Large intestine (tissue), 3 donors: Measurements from ENCODE around the gene FGGY. TPM values are rescaled to one million over a fixed set of nuclear protein-coding genes. Genes with fewer than 3 reads are reported as not detected.

Experiments used
- DNase-seq, 2 donors: peaks; one replicate each; pipeline versions ENCODE4 v3.0.0 to v3.0.0-alpha.2; 2013
- H3K27ac ChIP-seq: one replicate; pipeline ENCODE4 v1.5.1; 2013; ENCODE audit warnings: low read length
- H3K27me3 ChIP-seq: 2 replicates; pipeline ENCODE4 v1.6.1; 2013; ENCODE audit warnings: low read length; ENCODE audit not compliant: control insufficient read depth, insufficient read depth
- H3K36me3 ChIP-seq: 2 replicates; pipeline ENCODE4 v1.6.1; 2013; ENCODE audit warnings: low read length; ENCODE audit not compliant: control insufficient read depth, insufficient read depth
- H3K4me1 ChIP-seq: one replicate; pipeline ENCODE4 v1.6.1; 2013; ENCODE audit warnings: low read length; ENCODE audit not compliant: control insufficient read depth, insufficient read depth
- H3K4me3 ChIP-seq: one replicate; pipeline ENCODE4 v1.5.1; 2013; ENCODE audit warnings: low read length
- H3K9me3 ChIP-seq: one replicate; pipeline ENCODE4 v1.6.1; 2013; ENCODE audit warnings: mild to moderate bottlenecking, low read depth, low read length, moderate library complexity; ENCODE audit not compliant: control insufficient read depth
- WGBS: methylation state at CpG from one replicate; pipeline ENCODE4 v1.1.5; 2013; ENCODE audit warnings: low lambda C conversion rate; ENCODE audit not compliant: insufficient coverage; 5-methylcytosine and 5-hydroxymethylcytosine counted together
- polyA plus RNA-seq: library from polyadenylated mRNA; unstranded; fragments of 120-200 nt; gene quantifications from one replicate; pipeline ENCODE4 v1.2.1, GENCODE V29; 2013

The FGGY gene
- polyA plus RNA-seq, 1 donor = 17.5 TPM

DNA sequence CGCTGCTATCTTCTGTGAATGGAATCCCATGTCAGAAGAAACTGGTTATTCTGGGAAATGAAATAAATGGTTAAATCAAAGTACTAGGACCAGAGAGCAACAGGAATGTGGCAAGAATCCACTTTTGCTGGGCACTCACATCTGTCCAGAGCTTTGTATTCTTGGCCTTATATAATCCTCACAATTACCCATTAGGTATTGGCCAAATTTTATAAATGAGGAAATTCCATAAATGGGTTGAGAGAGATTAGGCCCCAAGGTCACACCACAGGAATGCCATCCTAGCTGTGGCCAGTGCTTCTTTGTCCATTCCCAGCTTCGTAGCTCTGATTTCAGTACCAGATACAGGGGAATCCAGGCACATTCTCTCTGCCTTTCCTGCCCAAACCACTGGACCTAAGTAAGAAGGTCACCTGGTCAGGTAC is 441.7 kb downstream of the FGGY start:
- no peaks in the 10 kb centered on the region for H3K27me3 ChIP-seq
- H3K36me3 ChIP-seq = no peaks in the 10 kb centered on the region
- H3K4me1 ChIP-seq = no peaks in the 10 kb centered on the region
- no peak overlapping the region for H3K4me3 ChIP-seq
- 100% methylated on average over 1 of the region's 2 CpGs for WGBS
- H3K9me3 ChIP-seq = peaks cover 2% of the 10 kb centered on the region
- DNase-seq = no peak
- no peak overlapping the region for H3K27ac ChIP-seq

DNA sequence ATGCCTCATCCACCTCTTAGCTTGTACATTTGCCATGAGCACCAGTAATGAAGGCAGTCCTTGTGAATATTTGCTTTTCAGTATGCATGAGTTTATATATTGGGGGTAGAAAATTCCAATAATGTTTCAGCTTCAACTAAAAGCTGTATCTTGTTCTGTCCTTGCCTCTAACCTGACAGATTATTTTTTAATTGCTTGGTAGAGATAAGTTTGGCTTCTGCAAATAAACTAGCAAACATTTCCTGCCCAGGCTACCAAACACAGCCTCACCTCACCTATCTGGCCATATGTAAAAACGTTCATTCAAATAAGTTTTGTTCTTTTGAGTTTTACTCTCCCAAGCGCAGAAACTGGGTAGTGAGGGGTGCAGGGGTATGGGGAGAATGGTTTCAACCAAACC is 442.2 kb downstream of the FGGY start:
- 83% methylated on average over 1 of the region's 2 CpGs for WGBS
- H3K27me3 ChIP-seq = no peaks in the 10 kb centered on the region
- peaks cover 2% of the 10 kb centered on the region for H3K9me3 ChIP-seq
- no peak for DNase-seq
- H3K4me3 ChIP-seq = no peak overlapping the region
- no peak overlapping the region for H3K27ac ChIP-seq
- no peaks in the 10 kb centered on the region for H3K4me1 ChIP-seq
- H3K36me3 ChIP-seq = no peaks in the 10 kb centered on the region

- H3K36me3 ChIP-seq = no peaks in the 10 kb centered on the region
- no peaks in the 10 kb centered on the region for H3K4me1 ChIP-seq
- no peak for DNase-seq
- no peak overlapping the region for H3K27ac ChIP-seq
- no peaks in the 10 kb centered on the region for H3K27me3 ChIP-seq
- H3K4me3 ChIP-seq = no peak overlapping the region
- WGBS = 100% methylated on average over 1 of the region's 2 CpGs
- H3K9me3 ChIP-seq = no peaks in the 10 kb centered on the region
Measured at GRCh38 chr1:59742526-59742925, 445.6 kb downstream of the FGGY start.

DNA sequence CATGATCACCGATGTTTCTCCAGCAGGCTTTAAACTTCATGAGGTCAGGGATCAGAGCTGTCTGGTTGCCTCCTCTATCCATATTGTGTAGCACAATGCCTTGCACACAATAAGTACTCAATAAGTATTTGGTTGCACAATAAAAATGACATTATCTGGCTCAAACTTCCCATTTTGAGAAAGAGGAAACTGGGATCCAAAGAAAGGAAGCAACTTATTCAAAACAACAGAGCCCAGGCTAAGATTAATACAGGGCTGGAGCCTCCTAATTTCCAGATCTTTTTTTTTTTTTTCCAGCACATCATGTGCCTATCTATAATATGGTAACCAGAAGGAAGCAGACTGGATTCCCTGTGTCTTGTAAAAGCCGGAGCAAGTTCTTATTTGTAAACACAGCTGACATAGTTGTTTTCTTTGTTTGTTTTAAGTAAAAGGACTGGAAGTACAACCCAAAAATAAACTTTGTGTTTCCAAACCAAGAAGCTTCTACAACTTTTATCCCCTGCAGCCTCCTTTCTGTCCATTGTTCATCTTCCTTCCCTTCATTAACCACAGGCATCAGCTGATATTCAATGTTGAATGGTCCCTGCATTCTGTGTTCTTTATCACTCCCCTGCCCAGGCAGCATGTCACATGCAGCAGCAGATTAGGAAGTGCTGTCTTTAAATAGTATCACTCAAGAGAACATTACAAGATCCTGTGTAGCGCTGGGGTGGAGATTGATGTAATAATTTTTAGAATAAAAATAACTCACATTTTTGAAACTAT is 446.6 kb downstream of the FGGY start:
- Histone ChIP-seq H3K27ac (no peak overlapping the region), H3K9me3 (no peaks in the 10 kb centered on the region), H3K27me3 (no peaks in the 10 kb centered on the region), H3K36me3 (no peaks in the 10 kb centered on the region), H3K4me1 (no peaks in the 10 kb centered on the region), H3K4me3 (no peak overlapping the region)
- 100% methylated on average over 1 of the region's 3 CpGs for WGBS
- no peak for DNase-seq

DNA sequence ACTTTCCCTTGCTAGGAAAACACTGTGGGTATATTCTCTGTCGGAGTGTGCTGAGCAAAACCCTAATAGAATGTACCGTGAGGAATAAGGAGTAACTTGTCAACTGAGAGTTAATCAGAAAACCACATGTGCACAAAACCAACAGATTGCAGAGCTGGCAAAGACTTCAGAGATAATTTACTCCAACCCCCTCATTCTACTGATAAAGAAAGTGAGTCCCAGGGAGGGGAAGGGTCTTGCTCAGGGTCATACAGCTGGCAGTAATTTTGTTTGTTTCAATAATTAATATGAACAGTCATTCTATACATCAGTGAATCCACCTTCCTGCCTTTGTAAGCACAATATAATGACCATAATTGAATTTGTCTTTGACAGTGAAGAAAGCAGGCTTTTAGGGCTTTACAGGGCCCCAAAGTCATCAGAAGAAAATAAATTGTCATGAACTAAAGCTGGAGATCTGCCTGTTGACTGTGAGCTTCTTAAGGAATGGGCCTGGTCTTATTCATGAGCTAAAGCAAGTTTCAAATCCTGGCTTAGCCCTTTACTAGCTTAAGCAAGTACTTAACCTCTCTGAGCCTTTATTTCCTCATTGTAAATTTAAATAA is 450.6 kb downstream of the FGGY start:
- no peak overlapping the region for H3K27ac ChIP-seq
- WGBS = 0% methylated on average over 1 of the region's 2 CpGs
- H3K27me3 ChIP-seq = no peaks in the 10 kb centered on the region
- H3K9me3 ChIP-seq = no peaks in the 10 kb centered on the region
- H3K4me1 ChIP-seq = no peaks in the 10 kb centered on the region
- no peak overlapping the region for H3K4me3 ChIP-seq
- no peaks in the 10 kb centered on the region for H3K36me3 ChIP-seq
- DNase-seq = no peak

- 67% methylated on average over 1 of the region's 1 CpG for WGBS
- DNase-seq = no peak
- Histone ChIP-seq H3K36me3 (no peaks in the 10 kb centered on the region), H3K4me1 (no peaks in the 10 kb centered on the region), H3K27me3 (no peaks in the 10 kb centered on the region), H3K27ac (no peak overlapping the region), H3K9me3 (no peaks in the 10 kb centered on the region), H3K4me3 (no peak overlapping the region)
Measured at GRCh38 chr1:59748123-59748522, 451.2 kb downstream of the FGGY start.

- no peaks in the 10 kb centered on the region for H3K27me3 ChIP-seq
- no peak for DNase-seq
- H3K9me3 ChIP-seq = no peaks in the 10 kb centered on the region
- H3K4me3 ChIP-seq = no peak overlapping the region
- WGBS = 73% methylated on average over 2 of the region's 4 CpGs
- H3K4me1 ChIP-seq = no peaks in the 10 kb centered on the region
- no peak overlapping the region for H3K27ac ChIP-seq
- no peaks in the 10 kb centered on the region for H3K36me3 ChIP-seq
Measured at GRCh38 chr1:59750328-59751003, 453.6 kb downstream of the FGGY start.

- WGBS = no CpG with 5 or more reads among the region's 2 CpGs
- Histone ChIP-seq H3K27ac (no peak overlapping the region), H3K9me3 (no peaks in the 10 kb centered on the region), H3K27me3 (no peaks in the 10 kb centered on the region), H3K4me1 (no peaks in the 10 kb centered on the region), H3K36me3 (no peaks in the 10 kb centered on the region), H3K4me3 (no peak overlapping the region)
- no peak for DNase-seq
Measured at GRCh38 chr1:59751004-59751395, 454.1 kb downstream of the FGGY start.

GRCh38 chr1:59751801-59752200 is 454.9 kb downstream of the FGGY start:
- no peaks in the 10 kb centered on the region for H3K9me3 ChIP-seq
- H3K27ac ChIP-seq = no peak overlapping the region
- H3K27me3 ChIP-seq = no peaks in the 10 kb centered on the region
- 100% methylated on average over 1 of the region's 2 CpGs for WGBS
- H3K4me1 ChIP-seq = no peaks in the 10 kb centered on the region
- no peak for DNase-seq
- no peaks in the 10 kb centered on the region for H3K36me3 ChIP-seq
- H3K4me3 ChIP-seq = no peak overlapping the region

- no peak for DNase-seq
- Histone ChIP-seq H3K27me3 (no peaks in the 10 kb centered on the region), H3K9me3 (no peaks in the 10 kb centered on the region), H3K36me3 (no peaks in the 10 kb centered on the region), H3K4me3 (no peak overlapping the region), H3K4me1 (no peaks in the 10 kb centered on the region), H3K27ac (no peak overlapping the region)
- WGBS = 60% methylated on average over 1 of the region's 5 CpGs
Measured at GRCh38 chr1:59752556-59753414, 455.9 kb downstream of the FGGY start.
